GM13977 (cell line): ENCODE data around the gene BRSK1.

Experiments used
- DNase-seq: peaks from one replicate; pipeline ENCODE4 v3.0.0; 2012; ENCODE audit warnings: low spot score
- CTCF ChIP-seq: IDR thresholded peaks from 2 replicates; pipeline ENCODE4 v1.5.1; 2012; ENCODE audit warnings: mild to moderate bottlenecking, control low read depth; ENCODE audit not compliant: insufficient read depth; ENCODE audit errors: extremely low read depth, missing control alignments
- in situ Hi-C: fragments of 300-500 bp; cut with MboI; formaldehyde crosslinking; loops from one replicate; pipeline ENCODE4 v1.12.0; 2022; ENCODE audit warnings: low sequenced_read_pairs, low pct_unique_long_range_greater_than_20kb, mixed read lengths, inconsistent platforms; ENCODE audit not compliant: unreplicated experiment

BRSK1 gene

GRCh38 chr19:55283548-55284377 is at the start of gene BRSK1:
TSS of gene BRSK1 (plus strand) at chr19:55283997. CDS start at chr19:55284443, 446 bp downstream.
- TF ChIP-seq CTCF: no peak
- in situ Hi-C loops: no loop called here
- no peak for DNase-seq

GRCh38 chr19:55238030-55238429 is 45.8 kb upstream of the BRSK1 start:
- in situ Hi-C loops: no loop called here
- no peak for TF ChIP-seq CTCF
- no peak for DNase-seq

GRCh38 chr19:55239004-55239403 is 44.8 kb upstream of the BRSK1 start:
- DNase-seq: no peak
- in situ Hi-C loops: no loop called here
- TF ChIP-seq CTCF: no peak

- in situ Hi-C loops: no loop called here
Observed at GRCh38 chr19:55240713-55241020, 43.1 kb upstream of the BRSK1 start.

GRCh38 chr19:55241143-55241934 is 42.5 kb upstream of the BRSK1 start:
- in situ Hi-C loops: no loop called here
- no peak for DNase-seq
- no peak for TF ChIP-seq CTCF

More at GRCh38 chr19:55240713-55241020, 43.1 kb upstream of the BRSK1 start:
- TF ChIP-seq CTCF: no peak
- no peak for DNase-seq

- TF ChIP-seq CTCF: no peak
- DNase-seq: no peak
- in situ Hi-C loops: no loop called here
Observed at GRCh38 chr19:55241935-55242464, 41.8 kb upstream of the BRSK1 start.
